IPS-18c (cell line): ENCODE results near the gene FBXL15.
A peak's percentile ranks its signal among the peaks of the same experiment; 100 is the strongest.

ENCODE experiments used
- H3K4me3 ChIP-seq: 2 replicates; pipeline ENCODE4 v1.7.0; 2013; ENCODE audit warnings: low read depth, mild to moderate bottlenecking, low read length, moderate library complexity; ENCODE audit not compliant: insufficient read depth
- H3K9me3 ChIP-seq: one replicate; pipeline ENCODE4 v1.6.1; 2013; ENCODE audit warnings: mild to moderate bottlenecking, low read length, moderate library complexity; ENCODE audit not compliant: control insufficient read depth, insufficient read depth

FBXL15 gene

GRCh38 chr10:102458656-102459055 is 38.0 kb downstream of the FBXL15 start:
- H3K4me3 ChIP-seq, result no peak overlapping the region
- H3K9me3 ChIP-seq, result no peaks in the 10 kb centered on the region

GRCh38 chr10:102460836-102461186 is 40.2 kb downstream of the FBXL15 start:
- Histone ChIP-seq H3K4me3 (peak overlapping the region; percentile 25; the same call in 1 of the 2 replicates), H3K9me3 (no peaks in the 10 kb centered on the region)

- Histone ChIP-seq H3K4me3 (peak overlapping the region; percentile 64), H3K9me3 (no peaks in the 10 kb centered on the region)
Observed at GRCh38 chr10:102461187-102462054, 40.8 kb downstream of the FBXL15 start.

- Histone ChIP-seq H3K4me3 (0 out of 2 replicates have a peak overlapping the region, but pooled peaks have one; percentile 64), H3K9me3 (no peaks in the 10 kb centered on the region)
Observed at GRCh38 chr10:102462512-102463054, 41.9 kb downstream of the FBXL15 start.

GRCh38 chr10:102463983-102464382 is 43.3 kb downstream of the FBXL15 start:
- no peak overlapping the region for H3K4me3 ChIP-seq
- no peaks in the 10 kb centered on the region for H3K9me3 ChIP-seq

GRCh38 chr10:102465466-102465865 is 44.8 kb downstream of the FBXL15 start:
- no peak overlapping the region for H3K4me3 ChIP-seq
- H3K9me3 ChIP-seq, result no peaks in the 10 kb centered on the region

GRCh38 chr10:102467318-102467717 is 46.7 kb downstream of the FBXL15 start:
- no peaks in the 10 kb centered on the region for H3K9me3 ChIP-seq

GRCh38 chr10:102467971-102468438 is 47.4 kb downstream of the FBXL15 start:
- Histone ChIP-seq H3K9me3 (no peaks in the 10 kb centered on the region), H3K4me3 (no peak overlapping the region)

More at GRCh38 chr10:102467318-102467717, 46.7 kb downstream of the FBXL15 start:
- no peak overlapping the region for H3K4me3 ChIP-seq

- no peak overlapping the region for H3K4me3 ChIP-seq
- H3K9me3 ChIP-seq, result no peaks in the 10 kb centered on the region
Observed at GRCh38 chr10:102468683-102469082, 48.0 kb downstream of the FBXL15 start.

- Histone ChIP-seq H3K4me3 (no peak overlapping the region), H3K9me3 (no peaks in the 10 kb centered on the region)
Observed at GRCh38 chr10:102470579-102471546, 50.2 kb downstream of the FBXL15 start.
